ENCODE measurements around the gene IL16.

The IL16 gene

DNA sequence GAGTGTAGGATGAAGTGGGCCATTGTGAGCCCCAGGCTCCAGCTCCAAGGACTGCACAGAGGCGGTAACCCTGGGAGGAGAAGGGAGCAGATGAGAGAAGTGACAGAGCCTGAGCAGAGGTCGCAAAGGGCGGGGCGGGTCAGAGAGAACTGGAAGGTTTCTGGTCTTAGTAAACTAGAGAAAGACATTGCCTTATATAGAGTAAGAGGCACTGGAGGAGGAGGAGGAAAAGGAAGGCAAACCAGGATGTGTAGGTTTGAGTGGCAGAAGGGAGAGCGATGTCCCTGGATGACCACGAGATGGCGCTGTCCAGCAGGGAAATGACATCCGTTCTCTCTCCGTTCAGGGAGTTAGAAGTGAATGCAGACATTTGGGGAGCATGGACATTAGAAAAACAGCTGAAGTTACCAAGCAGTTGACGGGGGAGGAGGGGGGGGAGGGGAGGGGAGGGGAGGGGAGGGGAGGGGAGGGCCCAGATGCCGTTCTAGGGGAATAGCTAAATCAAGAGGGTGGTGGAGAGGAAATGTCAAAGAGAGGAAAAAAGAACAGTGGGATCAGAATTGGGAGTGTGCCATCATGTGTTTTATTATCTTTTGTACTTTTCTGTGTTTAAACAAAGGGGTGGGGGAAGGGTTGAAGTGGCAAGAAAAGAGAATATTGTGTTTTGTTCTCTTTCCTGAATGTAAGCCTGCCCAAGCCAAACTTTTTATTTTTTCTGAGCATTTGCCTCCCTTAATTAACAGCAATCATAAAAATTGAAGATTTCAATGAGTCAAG, 78.4 kb downstream of the IL16 start:
- Histone ChIP-seq H3K27me3 (ENCODE audit: low read length) (no peaks in the 10 kb centered on the region), H2AFZ (ENCODE audit: low read depth, low read length, severe bottlenecking) (no peak overlapping the region), H3K27ac (ENCODE audit: low read depth, low read length) (no peak overlapping the region), H4K20me1 (ENCODE audit: low read depth, low read length) (no peaks in the 10 kb centered on the region), H3K9ac (ENCODE audit: low read length) (no peak overlapping the region), H3K36me3 (ENCODE audit: low read length) (no peaks in the 10 kb centered on the region), H3K4me3 (ENCODE audit: insufficient read depth, low read length, poor library complexity, severe bottlenecking) (no peak overlapping the region), H3F3A (ENCODE audit: insufficient read depth) (no peaks in the 10 kb centered on the region), H3K79me2 (ENCODE audit: insufficient read depth, low read length) (no peaks in the 10 kb centered on the region), H3K9me2 (replicated peaks; ENCODE audit: insufficient read depth, low read length) (no peaks in the 10 kb centered on the region), H3K9me3 (ENCODE audit: insufficient read depth, low read length) (peaks cover 4% of the 10 kb centered on the region; the same call in 1 of the 2 replicates), H3K4me2 (ENCODE audit: low read depth, low read length, poor library complexity, severe bottlenecking) (no peak overlapping the region)
- TF ChIP-seq EZH2phosphoT487 (conservative IDR thresholded peaks at IDR 0.05; ENCODE audit: low read length), result no peak
- TF ChIP-seq, protein P1, sequence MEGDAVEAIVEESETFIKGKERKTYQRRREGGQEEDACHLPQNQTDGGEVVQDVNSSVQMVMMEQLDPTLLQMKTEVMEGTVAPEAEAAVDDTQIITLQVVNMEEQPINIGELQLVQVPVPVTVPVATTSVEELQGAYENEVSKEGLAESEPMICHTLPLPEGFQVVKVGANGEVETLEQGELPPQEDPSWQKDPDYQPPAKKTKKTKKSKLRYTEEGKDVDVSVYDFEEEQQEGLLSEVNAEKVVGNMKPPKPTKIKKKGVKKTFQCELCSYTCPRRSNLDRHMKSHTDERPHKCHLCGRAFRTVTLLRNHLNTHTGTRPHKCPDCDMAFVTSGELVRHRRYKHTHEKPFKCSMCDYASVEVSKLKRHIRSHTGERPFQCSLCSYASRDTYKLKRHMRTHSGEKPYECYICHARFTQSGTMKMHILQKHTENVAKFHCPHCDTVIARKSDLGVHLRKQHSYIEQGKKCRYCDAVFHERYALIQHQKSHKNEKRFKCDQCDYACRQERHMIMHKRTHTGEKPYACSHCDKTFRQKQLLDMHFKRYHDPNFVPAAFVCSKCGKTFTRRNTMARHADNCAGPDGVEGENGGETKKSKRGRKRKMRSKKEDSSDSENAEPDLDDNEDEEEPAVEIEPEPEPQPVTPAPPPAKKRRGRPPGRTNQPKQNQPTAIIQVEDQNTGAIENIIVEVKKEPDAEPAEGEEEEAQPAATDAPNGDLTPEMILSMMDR (IDR thresholded peaks at IDR 0.05; ENCODE audit: insufficient read depth, low read length, poor library complexity, severe bottlenecking), result peak; percentile 65

DNA sequence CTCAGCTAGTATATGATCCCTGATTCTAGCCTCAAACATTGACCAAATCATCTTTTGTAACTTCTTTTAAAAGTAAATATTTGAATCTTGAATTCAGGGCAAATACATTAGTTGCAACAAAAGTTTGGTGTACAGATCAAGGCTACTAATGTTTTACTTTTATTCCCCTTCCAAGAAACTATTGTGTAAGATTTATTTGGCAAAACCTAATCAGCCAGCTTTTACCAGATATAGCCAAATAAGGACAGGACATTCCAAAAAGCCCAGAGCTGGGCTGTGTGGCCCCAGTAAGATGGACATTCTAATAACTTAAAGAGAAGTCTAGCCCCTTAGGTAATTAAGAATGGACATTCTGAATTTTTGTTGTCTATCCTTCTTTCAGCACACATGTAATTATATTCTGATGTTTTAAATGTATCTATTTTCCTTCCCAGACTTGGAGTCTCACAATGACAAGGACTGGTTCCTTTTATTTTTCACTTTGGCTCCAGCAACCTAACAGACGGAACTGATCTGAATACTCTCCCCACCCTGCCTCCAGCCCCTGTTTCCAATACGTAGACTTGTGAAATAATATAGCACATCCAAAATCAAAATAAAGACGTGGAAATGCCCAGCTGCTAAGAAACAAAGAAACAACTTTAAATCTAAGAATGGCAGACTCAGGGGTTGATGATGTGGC, 79.2 kb downstream of the IL16 start:
- no peak overlapping the region for H2AFZ ChIP-seq (ENCODE audit: low read depth, low read length, severe bottlenecking)
- H3K9me2 ChIP-seq (replicated peaks; ENCODE audit: insufficient read depth, low read length), result no peaks in the 10 kb centered on the region
- TF ChIP-seq, protein P1 (IDR thresholded peaks at IDR 0.05; ENCODE audit: insufficient read depth, low read length, poor library complexity, severe bottlenecking), result no peak
- no peak for TF ChIP-seq EZH2phosphoT487 (conservative IDR thresholded peaks at IDR 0.05; ENCODE audit: low read length)
- peaks cover 4% of the 10 kb centered on the region; the same call in 1 of the 2 replicates for H3K9me3 ChIP-seq (ENCODE audit: insufficient read depth, low read length)
- no peaks in the 10 kb centered on the region for H3F3A ChIP-seq (ENCODE audit: insufficient read depth)
- no peak overlapping the region for H3K27ac ChIP-seq (ENCODE audit: low read depth, low read length)
- no peaks in the 10 kb centered on the region for H3K27me3 ChIP-seq (ENCODE audit: low read length)
- H3K4me2 ChIP-seq (ENCODE audit: low read depth, low read length, poor library complexity, severe bottlenecking), result no peak overlapping the region
- H3K4me3 ChIP-seq (ENCODE audit: insufficient read depth, low read length, poor library complexity, severe bottlenecking), result no peak overlapping the region
- H3K9ac ChIP-seq (ENCODE audit: low read length), result no peak overlapping the region
- no peaks in the 10 kb centered on the region for H4K20me1 ChIP-seq (ENCODE audit: low read depth, low read length)
- no peaks in the 10 kb centered on the region for H3K36me3 ChIP-seq (ENCODE audit: low read length)
- H3K79me2 ChIP-seq (ENCODE audit: insufficient read depth, low read length), result no peaks in the 10 kb centered on the region

DNA sequence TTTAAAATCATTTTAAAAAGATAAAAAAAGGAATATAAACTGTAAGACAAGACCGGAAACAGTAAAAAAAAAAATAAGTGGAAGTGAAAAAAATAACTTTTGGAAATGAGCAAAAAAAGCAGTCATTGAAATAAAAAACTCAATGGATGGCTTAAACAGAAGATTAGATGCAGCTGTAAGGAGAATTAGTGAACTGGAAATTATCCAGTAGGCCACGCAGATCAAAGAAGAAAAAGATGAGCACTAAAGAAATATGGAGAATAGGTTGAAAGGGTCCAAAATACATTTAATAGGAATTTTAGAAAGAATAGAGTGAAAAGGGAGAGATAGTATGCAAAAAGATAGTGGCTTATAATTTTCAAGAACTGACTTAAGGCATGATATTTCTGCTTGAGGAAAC, 80.3 kb downstream of the IL16 start:
- Histone ChIP-seq H3K79me2 (ENCODE audit: insufficient read depth, low read length) (no peaks in the 10 kb centered on the region), H3K4me2 (ENCODE audit: low read depth, low read length, poor library complexity, severe bottlenecking) (no peak overlapping the region), H3K4me3 (ENCODE audit: insufficient read depth, low read length, poor library complexity, severe bottlenecking) (no peak overlapping the region), H3K27me3 (ENCODE audit: low read length) (no peaks in the 10 kb centered on the region), H3K27ac (ENCODE audit: low read depth, low read length) (no peak overlapping the region), H3F3A (ENCODE audit: insufficient read depth) (no peaks in the 10 kb centered on the region), H2AFZ (ENCODE audit: low read depth, low read length, severe bottlenecking) (no peak overlapping the region), H4K20me1 (ENCODE audit: low read depth, low read length) (no peaks in the 10 kb centered on the region), H3K9me3 (ENCODE audit: insufficient read depth, low read length) (peaks cover 4% of the 10 kb centered on the region; the same call in 1 of the 2 replicates), H3K9ac (ENCODE audit: low read length) (no peak overlapping the region), H3K36me3 (ENCODE audit: low read length) (no peaks in the 10 kb centered on the region), H3K9me2 (replicated peaks; ENCODE audit: insufficient read depth, low read length) (no peaks in the 10 kb centered on the region)
- TF ChIP-seq EZH2phosphoT487 (conservative IDR thresholded peaks at IDR 0.05; ENCODE audit: low read length), result no peak
- TF ChIP-seq, protein P1 (IDR thresholded peaks at IDR 0.05; ENCODE audit: insufficient read depth, low read length, poor library complexity, severe bottlenecking), result no peak

Measured in SU-DHL-6 (cell line).